Neuronal stem cell (in vitro differentiated cells): ENCODE measurements around the gene GPI.
A peak's percentile ranks its signal among the peaks of the same experiment; 100 is the strongest.

Experiments used
- DNase-seq: peaks from one replicate; pipeline ENCODE4 v3.0.0-alpha.2; 2013; ENCODE audit warnings: low spot score
- H2AFZ ChIP-seq: one replicate; pipeline ENCODE4 v1.6.1; 2013; ENCODE audit warnings: mild to moderate bottlenecking, low read length, inconsistent platforms
- H2AK5ac ChIP-seq: 2 replicates; pipeline ENCODE4 v1.6.1; 2013; ENCODE audit warnings: low read depth, mild to moderate bottlenecking, inconsistent platforms, low read length, moderate library complexity, mixed read lengths
- H2BK120ac ChIP-seq: 2 replicates; pipeline ENCODE4 v1.6.1; 2013; ENCODE audit warnings: low read depth, mild to moderate bottlenecking, inconsistent platforms, low read length, moderate library complexity, mixed read lengths
- H2BK12ac ChIP-seq: one replicate; pipeline ENCODE4 v1.6.1; 2013; ENCODE audit warnings: low read length, inconsistent platforms
- H2BK15ac ChIP-seq: 2 replicates; pipeline ENCODE4 v1.6.1; 2013; ENCODE audit warnings: mild to moderate bottlenecking, low read length, inconsistent platforms, mixed read lengths
- H2BK5ac ChIP-seq: one replicate; pipeline ENCODE4 v1.6.1; 2013; ENCODE audit warnings: inconsistent platforms, mild to moderate bottlenecking, low read length, moderate library complexity
- H3K14ac ChIP-seq: one replicate; pipeline ENCODE4 v1.6.1; 2013; ENCODE audit warnings: low read length, inconsistent platforms
- H3K18ac ChIP-seq: 2 replicates; pipeline ENCODE4 v1.6.1; 2013; ENCODE audit warnings: low read length, inconsistent platforms
- H3K23ac ChIP-seq: 2 replicates; pipeline ENCODE4 v1.6.1; 2013; ENCODE audit warnings: low read depth, mild to moderate bottlenecking, mixed read lengths, low read length, inconsistent platforms; ENCODE audit not compliant: poor library complexity
- H3K27ac ChIP-seq: replicated peaks from 3 replicates; pipeline ENCODE4 v1.5.1; 2013; ENCODE audit warnings: low read length, inconsistent platforms
- H3K27me3 ChIP-seq, 3 experiments: 2 replicates each; pipeline ENCODE4 v1.6.1; 2013; ENCODE audit warnings: low read length in 3 of 3, mild to moderate bottlenecking in 2 of 3, inconsistent platforms in 1 of 3, low read depth in 1 of 3, mixed read lengths in 1 of 3, moderate library complexity in 1 of 3; ENCODE audit not compliant: control insufficient read depth in 3 of 3, insufficient read depth in 3 of 3
- H3K36me3 ChIP-seq, 2 donors: replicated peaks in 1 of 2; 2 replicates each; pipeline ENCODE4 v1.6.1; 2013; ENCODE audit warnings: low read length in 2 of 2; ENCODE audit not compliant: control insufficient read depth in 2 of 2, insufficient read depth in 2 of 2
- H3K4ac ChIP-seq: 2 replicates; pipeline ENCODE4 v1.6.1; 2013; ENCODE audit warnings: inconsistent platforms, mild to moderate bottlenecking, low read length, moderate library complexity
- H3K4me1 ChIP-seq, 2 donors: 1 replicate in 1 of 2; 2 replicates in 1 of 2; pipeline ENCODE4 v1.6.1; 2013; ENCODE audit warnings: low read length in 2 of 2, low read depth in 1 of 2; ENCODE audit not compliant: control insufficient read depth in 2 of 2, insufficient read depth in 1 of 2
- H3K4me2 ChIP-seq: one replicate; pipeline ENCODE4 v1.6.1; 2013; ENCODE audit warnings: mild to moderate bottlenecking, low read length, inconsistent platforms; ENCODE audit not compliant: insufficient read depth, poor library complexity, severe bottlenecking
- H3K4me3 ChIP-seq, 2 donors: 2 replicates each; pipeline ENCODE4 v1.5.1; 2013; ENCODE audit warnings: low read length in 2 of 2, mild to moderate bottlenecking in 2 of 2, inconsistent platforms in 1 of 2, moderate library complexity in 1 of 2
- H3K79me1 ChIP-seq: one replicate; pipeline ENCODE4 v1.6.1; 2013; ENCODE audit warnings: low read depth, mild to moderate bottlenecking, inconsistent platforms, low read length, moderate library complexity
- H3K9ac ChIP-seq: one replicate; pipeline ENCODE4 v1.6.1; 2013; ENCODE audit warnings: mild to moderate bottlenecking, low read depth, low read length, inconsistent platforms; ENCODE audit not compliant: poor library complexity
- H3K9me3 ChIP-seq, 2 donors: replicated peaks in 1 of 2; 2 replicates each; pipeline versions ENCODE3 to v1.6.1; 2013; ENCODE audit warnings: low read length in 2 of 2, mild to moderate bottlenecking in 2 of 2, inconsistent platforms in 1 of 2, low read depth in 1 of 2, mixed read lengths in 1 of 2, moderate library complexity in 1 of 2; ENCODE audit not compliant: control insufficient read depth in 2 of 2, insufficient read depth in 1 of 2
- H4K8ac ChIP-seq: one replicate; pipeline ENCODE4 v1.6.1; 2013; ENCODE audit warnings: low read depth, mild to moderate bottlenecking, inconsistent platforms, low read length, moderate library complexity
- H4K91ac ChIP-seq: one replicate; pipeline ENCODE4 v1.6.1; 2013; ENCODE audit warnings: low read length, low read depth, mild to moderate bottlenecking, inconsistent platforms; ENCODE audit not compliant: poor library complexity
- WGBS, 2 donors: extraction: QIAGEN DNeasy Blood & Tissue Kit; methylation state at CpG; one replicate each; pipeline ENCODE4 v1.1.7; 2013; ENCODE audit warnings: missing lambda C conversion rate in 2 of 2, mixed read lengths in 1 of 2; ENCODE audit not compliant: insufficient read length in 2 of 2, insufficient replicate concordance in 1 of 2; ENCODE audit errors: extremely low coverage in 2 of 2; 5-methylcytosine and 5-hydroxymethylcytosine counted together

GPI gene

GRCh38 chr19:34405892-34406660, 41.1 kb downstream of the GPI start:
- Histone ChIP-seq H3K9me3 (no peaks in the 10 kb centered on the region), H2AFZ (no peak overlapping the region), H3K36me3 (peaks cover 7 to 21% of the 10 kb centered on the region in 2 donors), H3K27ac (no peak overlapping the region), H3K4me1 (no peaks in the 10 kb centered on the region), H3K14ac (no peak overlapping the region), H2BK15ac (no peak overlapping the region), H2BK120ac (no peak overlapping the region), H4K91ac (no peak overlapping the region), H2AK5ac (no peak overlapping the region), H3K4me3 (peak overlapping the region in 1 of 2 donors; percentile 67), H2BK12ac (no peak overlapping the region), H4K8ac (no peak overlapping the region), H2BK5ac (no peak overlapping the region), H3K4me2 (no peak overlapping the region), H3K27me3 (no peaks in the 10 kb centered on the region), H3K18ac (no peak overlapping the region), H3K9ac (no peak overlapping the region), H3K79me1 (peaks cover 8% of the 10 kb centered on the region), H3K4ac (no peak overlapping the region), H3K23ac (no peak overlapping the region)
- DNase-seq = no peak
- no CpG with 5 or more reads among the region's 13 CpGs for WGBS, 2 donors

- no peaks in the 10 kb centered on the region for H3K4me1 ChIP-seq
- H3K79me1 ChIP-seq = peaks cover 8% of the 10 kb centered on the region
- no peak overlapping the region for H2BK120ac ChIP-seq
- no peak overlapping the region for H2BK12ac ChIP-seq
- no peak overlapping the region for H3K4me3 ChIP-seq
- WGBS, 2 donors = no CpG with 5 or more reads among the region's 8 CpGs
- H3K23ac ChIP-seq = no peak overlapping the region
- H2AK5ac ChIP-seq = no peak overlapping the region
- H3K14ac ChIP-seq = no peak overlapping the region
- H3K27me3 ChIP-seq = no peaks in the 10 kb centered on the region
- no peak overlapping the region for H3K18ac ChIP-seq
- no peak overlapping the region for H4K8ac ChIP-seq
- no peak overlapping the region for H2AFZ ChIP-seq
- H3K27ac ChIP-seq = no peak overlapping the region
- no peak overlapping the region for H4K91ac ChIP-seq
- H3K4ac ChIP-seq = no peak overlapping the region
- H3K4me2 ChIP-seq = no peak overlapping the region
- H3K9ac ChIP-seq = no peak overlapping the region
- no peaks in the 10 kb centered on the region for H3K9me3 ChIP-seq
- no peak for DNase-seq
- no peak overlapping the region for H2BK5ac ChIP-seq
- H3K36me3 ChIP-seq = peaks cover 7 to 29% of the 10 kb centered on the region in 2 donors
- H2BK15ac ChIP-seq = no peak overlapping the region
Measured at GRCh38 chr19:34408411-34408810, 43.4 kb downstream of the GPI start.

- Histone ChIP-seq H2AFZ (no peak overlapping the region), H3K27me3 (no peaks in the 10 kb centered on the region), H3K4me2 (no peak overlapping the region)
Measured at GRCh38 chr19:34409189-34410164, 44.5 kb downstream of the GPI start.

GRCh38 chr19:34411216-34411615, 46.2 kb downstream of the GPI start:
- Histone ChIP-seq H3K23ac (no peak overlapping the region), H2BK5ac (no peak overlapping the region), H4K91ac (no peak overlapping the region), H3K27me3 (no peaks in the 10 kb centered on the region), H2AK5ac (no peak overlapping the region), H3K9ac (no peak overlapping the region), H2AFZ (no peak overlapping the region), H2BK15ac (no peak overlapping the region), H3K27ac (no peak overlapping the region), H3K4me2 (no peak overlapping the region), H3K18ac (no peak overlapping the region), H2BK120ac (no peak overlapping the region), H3K36me3 (peaks cover 14 to 57% of the 10 kb centered on the region in 2 donors), H2BK12ac (no peak overlapping the region), H3K14ac (no peak overlapping the region), H4K8ac (no peak overlapping the region), H3K9me3 (no peaks in the 10 kb centered on the region), H3K79me1 (peaks cover 2% of the 10 kb centered on the region), H3K4me1 (no peaks in the 10 kb centered on the region), H3K4me3 (no peak overlapping the region), H3K4ac (no peak overlapping the region)
- no CpG with 5 or more reads among the region's 13 CpGs for WGBS, 2 donors
- no peak for DNase-seq

More at GRCh38 chr19:34409189-34410164, 44.5 kb downstream of the GPI start:
- Histone ChIP-seq H4K8ac (no peak overlapping the region), H3K9me3 (no peaks in the 10 kb centered on the region), H3K9ac (no peak overlapping the region), H4K91ac (no peak overlapping the region), H3K36me3 (peaks cover 9 to 39% of the 10 kb centered on the region in 2 donors), H2BK12ac (no peak overlapping the region), H2AK5ac (no peak overlapping the region), H3K27ac (no peak overlapping the region), H3K4me3 (no peak overlapping the region), H3K18ac (no peak overlapping the region), H2BK15ac (no peak overlapping the region), H3K4ac (no peak overlapping the region), H2BK120ac (no peak overlapping the region), H3K14ac (no peak overlapping the region), H3K79me1 (peaks cover 6% of the 10 kb centered on the region), H2BK5ac (no peak overlapping the region), H3K23ac (no peak overlapping the region), H3K4me1 (no peaks in the 10 kb centered on the region)
- DNase-seq = no peak
- WGBS, 2 donors = no CpG with 5 or more reads among the region's 10 CpGs
